Measurements from ENCODE around the gene DUSP28. TPM values are rescaled to one million over a fixed set of nuclear protein-coding genes. Genes with fewer than 3 reads are reported as not detected.

DUSP28 gene
- total and polyA plus RNA-seq, 2 of the 13 experiments (the other 11 are each of a cell fraction or from before 2014, with no cell fraction given) = 5.2 to 8.6 TPM

DNA sequence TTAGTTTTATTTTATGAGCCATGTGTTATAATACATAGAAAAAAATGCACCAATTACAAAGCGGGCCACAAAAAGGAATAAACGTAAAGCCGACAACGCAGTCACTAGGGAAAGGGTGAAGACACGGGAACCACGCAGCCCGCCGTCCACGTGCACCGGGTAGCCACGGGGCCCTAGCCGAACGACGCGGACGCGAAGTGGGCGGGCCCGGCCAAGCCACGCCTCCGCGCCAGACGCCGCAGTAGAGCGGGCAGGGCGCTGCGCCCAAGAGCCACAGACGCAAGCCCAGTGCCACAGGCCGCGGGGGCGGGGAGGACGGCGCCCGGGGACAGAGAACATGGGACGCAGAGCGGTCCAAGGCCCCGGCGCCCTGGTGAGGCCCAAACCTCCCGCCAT lies at the start of gene DUSP28 (continued):
- TF ChIP-seq ZNF432 (CRISPR knock-in tag; IDR thresholded peaks at IDR 0.05; ENCODE audit: borderline replicate concordance) = no peak
- TF ChIP-seq JARID2 (CRISPR knock-in tag; IDR thresholded peaks at IDR 0.05; ENCODE audit: insufficient replicate concordance) = no peak
- TF ChIP-seq, protein P1, sequence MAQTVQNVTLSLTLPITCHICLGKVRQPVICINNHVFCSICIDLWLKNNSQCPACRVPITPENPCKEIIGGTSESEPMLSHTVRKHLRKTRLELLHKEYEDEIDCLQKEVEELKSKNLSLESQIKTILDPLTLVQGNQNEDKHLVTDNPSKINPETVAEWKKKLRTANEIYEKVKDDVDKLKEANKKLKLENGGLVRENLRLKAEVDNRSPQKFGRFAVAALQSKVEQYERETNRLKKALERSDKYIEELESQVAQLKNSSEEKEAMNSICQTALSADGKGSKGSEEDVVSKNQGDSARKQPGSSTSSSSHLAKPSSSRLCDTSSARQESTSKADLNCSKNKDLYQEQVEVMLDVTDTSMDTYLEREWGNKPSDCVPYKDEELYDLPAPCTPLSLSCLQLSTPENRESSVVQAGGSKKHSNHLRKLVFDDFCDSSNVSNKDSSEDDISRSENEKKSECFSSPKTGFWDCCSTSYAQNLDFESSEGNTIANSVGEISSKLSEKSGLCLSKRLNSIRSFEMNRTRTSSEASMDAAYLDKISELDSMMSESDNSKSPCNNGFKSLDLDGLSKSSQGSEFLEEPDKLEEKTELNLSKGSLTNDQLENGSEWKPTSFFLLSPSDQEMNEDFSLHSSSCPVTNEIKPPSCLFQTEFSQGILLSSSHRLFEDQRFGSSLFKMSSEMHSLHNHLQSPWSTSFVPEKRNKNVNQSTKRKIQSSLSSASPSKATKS (CRISPR knock-in tag; IDR thresholded peaks at IDR 0.05) = no peak
- no peak; the same call in 1 of the 2 replicates for TF ChIP-seq ZNF564 (CRISPR knock-in tag; IDR thresholded peaks at IDR 0.05)
- no peak for TF ChIP-seq ZBTB42 (CRISPR knock-in tag; IDR thresholded peaks at IDR 0.05)
- TF ChIP-seq CCDC6 (CRISPR knock-in tag; IDR thresholded peaks at IDR 0.05) = no peak; the same call in 1 of the 2 replicates
- TF ChIP-seq ZNF205 (CRISPR knock-in tag; IDR thresholded peaks at IDR 0.05) = 0 out of 2 replicates have a peak, but pooled peaks have one; percentile 30
- no peak for TF ChIP-seq HNRNPH1 (optimal IDR thresholded peaks at IDR 0.05; ENCODE audit: low read depth, low read length)
- TF ChIP-seq ZNF44 (CRISPR knock-in tag; IDR thresholded peaks at IDR 0.05) = peak; percentile 55; the same call in 1 of the 2 replicates
- no peak for TF ChIP-seq NPAS2 (CRISPR knock-in tag; IDR thresholded peaks at IDR 0.05; ENCODE audit: borderline replicate concordance)
- peak; percentile 81; the same call in 1 of the 2 replicates for TF ChIP-seq FOXC1 (CRISPR knock-in tag; IDR thresholded peaks at IDR 0.05; ENCODE audit: borderline replicate concordance)
- TF ChIP-seq, protein P2, sequence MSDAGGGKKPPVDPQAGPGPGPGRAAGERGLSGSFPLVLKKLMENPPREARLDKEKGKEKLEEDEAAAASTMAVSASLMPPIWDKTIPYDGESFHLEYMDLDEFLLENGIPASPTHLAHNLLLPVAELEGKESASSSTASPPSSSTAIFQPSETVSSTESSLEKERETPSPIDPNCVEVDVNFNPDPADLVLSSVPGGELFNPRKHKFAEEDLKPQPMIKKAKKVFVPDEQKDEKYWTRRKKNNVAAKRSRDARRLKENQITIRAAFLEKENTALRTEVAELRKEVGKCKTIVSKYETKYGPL (CRISPR knock-in tag; IDR thresholded peaks at IDR 0.05) = no peak
- TF ChIP-seq HES4 (CRISPR knock-in tag; IDR thresholded peaks at IDR 0.05; ENCODE audit: borderline replicate concordance) = no peak
- no peak for TF ChIP-seq ZNF383 (CRISPR knock-in tag; IDR thresholded peaks at IDR 0.05; ENCODE audit: borderline replicate concordance)
- no peak for TF ChIP-seq ATM (IDR thresholded peaks at IDR 0.05; ENCODE audit: borderline replicate concordance)
- TF ChIP-seq ZNF550 (CRISPR knock-in tag; IDR thresholded peaks at IDR 0.05; ENCODE audit: borderline replicate concordance) = no peak
- TF ChIP-seq NONO (IDR thresholded peaks at IDR 0.05) = no peak
- peak; percentile 88 for TF ChIP-seq NONO (CRISPR knock-in tag; conservative IDR thresholded peaks at IDR 0.05)
- TF ChIP-seq CCAR2 (optimal IDR thresholded peaks at IDR 0.05; ENCODE audit: low read depth, low read length) = no peak
- TF ChIP-seq ZNF207 (IDR thresholded peaks at IDR 0.05; ENCODE audit: borderline replicate concordance) = no peak
- no peak for TF ChIP-seq GTF2F1 (IDR thresholded peaks at IDR 0.05; ENCODE audit: low read length)
- no peak for TF ChIP-seq ZNF776 (CRISPR knock-in tag; IDR thresholded peaks at IDR 0.05)
- TF ChIP-seq PCBP2 (optimal IDR thresholded peaks at IDR 0.05; ENCODE audit: low read depth, low read length, poor library complexity, severe bottlenecking) = no peak
- TF ChIP-seq NR1H2 (CRISPR knock-in tag; IDR thresholded peaks at IDR 0.05; ENCODE audit: borderline replicate concordance, low read depth) = no peak
- 0 out of 2 replicates have a peak, but pooled peaks have one; percentile 80 for TF ChIP-seq TEAD2 (CRISPR knock-in tag; IDR thresholded peaks at IDR 0.05)
- no peak for TF ChIP-seq TARDBP (CRISPR knock-in tag; IDR thresholded peaks at IDR 0.05)
- no peak for TF ChIP-seq RELA (CRISPR knock-in tag; IDR thresholded peaks at IDR 0.05)
- TF ChIP-seq NFATC3 (CRISPR knock-in tag; IDR thresholded peaks at IDR 0.05) = no peak
- TF ChIP-seq RFX3 (CRISPR knock-in tag; IDR thresholded peaks at IDR 0.05) = no peak
- peak; percentile 70 for TF ChIP-seq IRF2 (CRISPR knock-in tag; IDR thresholded peaks at IDR 0.05)
- no peak; the same call in 1 of the 2 replicates for TF ChIP-seq ZNF350 (CRISPR knock-in tag; IDR thresholded peaks at IDR 0.05; ENCODE audit: borderline replicate concordance, low read depth)
- peak; percentile 76 for TF ChIP-seq ZZZ3 (CRISPR knock-in tag; IDR thresholded peaks at IDR 0.05; ENCODE audit: borderline replicate concordance)
- peak; percentile 68; the same call in 1 of the 2 replicates for TF ChIP-seq POGZ (CRISPR knock-in tag; IDR thresholded peaks at IDR 0.05)
